ENCODE results near the gene INTS1.

DNA sequence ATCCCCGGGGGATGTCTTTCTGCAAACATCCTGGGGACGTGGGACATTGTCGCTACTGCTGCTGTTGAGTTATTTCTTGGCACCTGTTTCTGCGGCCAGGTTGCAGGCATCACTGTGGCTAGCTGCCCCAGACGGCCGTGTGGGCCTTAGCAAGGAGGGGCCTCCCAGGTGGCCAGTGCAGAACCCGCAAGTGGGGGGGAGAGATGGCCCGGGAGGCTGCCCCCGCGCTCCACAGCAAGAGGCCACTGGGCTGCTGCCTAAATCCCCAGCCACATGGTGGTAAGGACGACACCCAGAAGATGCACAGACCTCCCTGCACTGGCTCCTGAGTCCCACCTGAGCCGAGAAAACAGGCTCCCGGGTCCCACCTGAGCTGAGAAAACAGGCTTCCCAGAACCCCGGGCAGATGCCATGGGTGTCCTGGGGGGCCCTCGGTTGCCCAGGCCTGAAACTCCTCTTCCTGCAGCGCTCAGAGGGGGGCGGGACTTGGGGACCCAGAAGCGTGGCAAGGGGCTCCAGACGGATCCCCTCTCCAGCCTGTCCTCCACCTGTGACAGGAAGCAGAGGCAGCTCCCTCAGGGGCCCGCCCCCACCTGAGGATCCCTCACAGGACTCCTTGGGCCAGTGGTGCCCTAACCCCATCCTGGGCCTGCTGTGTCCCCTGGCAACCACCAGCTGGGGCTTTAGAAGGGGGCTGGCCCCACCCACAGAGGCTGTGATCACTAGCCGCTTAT lies 25.4 kb upstream of the INTS1 start:
- no peak for TF ChIP-seq GATA3 (IDR thresholded peaks at IDR 0.05; ENCODE audit: low read depth, low read length)
- no peak for TF ChIP-seq GATA2 (IDR thresholded peaks at IDR 0.05; ENCODE audit: low read depth, low read length)
